ES-I3 (cell line): ENCODE results near the gene PLAGL1.
"Not testable (repeated sequence)": the region's sequence is repeated elsewhere in the genome, so short reads cannot be mapped to it uniquely, and the experiment has no call there.

Experiments
- H3K36me3 ChIP-seq: 2 replicates; pipeline ENCODE4 v1.6.1; 2013; ENCODE audit warnings: mild to moderate bottlenecking, low read length, control low read depth, moderate library complexity; ENCODE audit not compliant: insufficient read depth
- H3K4me1 ChIP-seq: 2 replicates; pipeline ENCODE4 v1.6.1; 2013; ENCODE audit warnings: mild to moderate bottlenecking, control low read depth, low read length; ENCODE audit not compliant: insufficient read depth
- H3K9ac ChIP-seq: 2 replicates; pipeline ENCODE4 v1.6.1; 2013; ENCODE audit warnings: low read depth, mild to moderate bottlenecking, low read length, moderate library complexity
- H3K9me3 ChIP-seq: 2 replicates; pipeline ENCODE4 v1.6.1; 2013; ENCODE audit warnings: mild to moderate bottlenecking, low read length, moderate library complexity; ENCODE audit not compliant: control insufficient read depth, insufficient read depth

The PLAGL1 gene

GRCh38 chr6:143949962-143950361 lies 58.1 kb downstream of the PLAGL1 start:
- Histone ChIP-seq H3K9ac (no peak overlapping the region), H3K36me3 (no peaks in the 10 kb centered on the region), H3K9me3 (no peaks in the 10 kb centered on the region), H3K4me1 (peaks cover 3% of the 10 kb centered on the region; the same call in 1 of the 2 replicates)

GRCh38 chr6:143949535-143949934 lies 58.5 kb downstream of the PLAGL1 start:
- peaks cover 3% of the 10 kb centered on the region; the same call in 1 of the 2 replicates for H3K4me1 ChIP-seq
- no peaks in the 10 kb centered on the region for H3K9me3 ChIP-seq
- H3K9ac ChIP-seq = no peak overlapping the region
- no peaks in the 10 kb centered on the region for H3K36me3 ChIP-seq

GRCh38 chr6:143948208-143948607 lies 59.9 kb downstream of the PLAGL1 start:
- Histone ChIP-seq H3K9ac (no peak overlapping the region), H3K4me1 (peaks cover 3% of the 10 kb centered on the region; the same call in 1 of the 2 replicates), H3K36me3 (no peaks in the 10 kb centered on the region), H3K9me3 (no peaks in the 10 kb centered on the region)

- no peaks in the 10 kb centered on the region for H3K9me3 ChIP-seq
- peaks cover 6% of the 10 kb centered on the region for H3K4me1 ChIP-seq
- no peak overlapping the region for H3K9ac ChIP-seq
- H3K36me3 ChIP-seq = no peaks in the 10 kb centered on the region
These were observed 66.0 kb downstream of the PLAGL1 start for GRCh38 chr6:143941852-143942627.

- H3K36me3 ChIP-seq = no peaks in the 10 kb centered on the region
- peaks cover 13% of the 10 kb centered on the region for H3K4me1 ChIP-seq
- no peaks in the 10 kb centered on the region for H3K9me3 ChIP-seq
- no peak overlapping the region for H3K9ac ChIP-seq
These were observed 68.0 kb downstream of the PLAGL1 start for GRCh38 chr6:143940011-143940597.

- Histone ChIP-seq H3K9ac (no peak overlapping the region), H3K4me1 (peaks cover 13% of the 10 kb centered on the region), H3K9me3 (no peaks in the 10 kb centered on the region), H3K36me3 (no peaks in the 10 kb centered on the region)
These were observed 68.7 kb downstream of the PLAGL1 start for GRCh38 chr6:143939364-143939763.

- peaks cover 13% of the 10 kb centered on the region for H3K4me1 ChIP-seq
- H3K9ac ChIP-seq = no peak overlapping the region
- no peaks in the 10 kb centered on the region for H3K9me3 ChIP-seq
- H3K36me3 ChIP-seq = no peaks in the 10 kb centered on the region
These were observed 70.4 kb downstream of the PLAGL1 start for GRCh38 chr6:143937668-143937970.

- Histone ChIP-seq H3K4me1 (peaks cover 13% of the 10 kb centered on the region), H3K9ac (no peak overlapping the region)
These were observed 71.0 kb downstream of the PLAGL1 start for GRCh38 chr6:143936778-143937667.

GRCh38 chr6:143936347-143936746 lies 71.7 kb downstream of the PLAGL1 start:
- Histone ChIP-seq H3K36me3 (no peaks in the 10 kb centered on the region), H3K9me3 (no peaks in the 10 kb centered on the region), H3K4me1 (peaks cover 13% of the 10 kb centered on the region), H3K9ac (no peak overlapping the region)

More at GRCh38 chr6:143936778-143937667, 71.0 kb downstream of the PLAGL1 start:
- Histone ChIP-seq H3K9me3 (no peaks in the 10 kb centered on the region), H3K36me3 (no peaks in the 10 kb centered on the region)

GRCh38 chr6:143934867-143935266 lies 73.2 kb downstream of the PLAGL1 start:
- Histone ChIP-seq H3K4me1 (peaks cover 13% of the 10 kb centered on the region; the same call in 1 of the 2 replicates), H3K9ac (no peak overlapping the region), H3K36me3 (no peaks in the 10 kb centered on the region), H3K9me3 (no peaks in the 10 kb centered on the region)

- no peak overlapping the region for H3K9ac ChIP-seq
- no peaks in the 10 kb centered on the region for H3K9me3 ChIP-seq
- no peaks in the 10 kb centered on the region for H3K36me3 ChIP-seq
- H3K4me1 ChIP-seq = peaks cover 13% of the 10 kb centered on the region; the same call in 1 of the 2 replicates
These were observed 73.7 kb downstream of the PLAGL1 start for GRCh38 chr6:143934331-143934730.

GRCh38 chr6:143929975-143930374 lies 78.1 kb downstream of the PLAGL1 start:
- Histone ChIP-seq H3K4me1 (no peaks in the 10 kb centered on the region), H3K36me3 (no peaks in the 10 kb centered on the region), H3K9ac (no peak overlapping the region), H3K9me3 (no peaks in the 10 kb centered on the region; the same call in 1 of the 2 replicates)

- Histone ChIP-seq H3K36me3 (no peaks in the 10 kb centered on the region), H3K9ac (no peak overlapping the region), H3K9me3 (no peaks in the 10 kb centered on the region; the same call in 1 of the 2 replicates), H3K4me1 (no peaks in the 10 kb centered on the region)
These were observed 79.2 kb downstream of the PLAGL1 start for GRCh38 chr6:143928853-143929252.

GRCh38 chr6:143917026-143917425 lies 91.0 kb downstream of the PLAGL1 start:
- not testable (repeated sequence) for H3K9ac ChIP-seq, H3K9me3 ChIP-seq, H3K4me1 ChIP-seq, H3K36me3 ChIP-seq
